ENCODE data around the gene KRTAP25-1. TPM values are rescaled to one million over a fixed set of nuclear protein-coding genes. Genes with fewer than 3 reads are reported as not detected.

Gene KRTAP25-1, protein sequence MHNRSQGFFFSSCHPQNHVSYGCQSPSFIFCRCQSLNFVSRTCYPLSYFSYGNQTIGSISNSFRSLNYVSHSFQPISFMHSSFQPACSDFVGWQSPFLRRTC
- not detected in 2 replicates for total RNA-seq

GRCh38 chr21:30289215-30289614 lies at the start of gene KRTAP25-1:
Gene KRTAP25-1 (minus strand): TSS chr21:30289514. CDS start chr21:30289490, 24 bp downstream.

GRCh38 chr21:30337276-30337744 lies 48.0 kb upstream of the KRTAP25-1 start, which contains the start of gene KRTAP27-1:
Gene KRTAP27-1 (minus strand): TSS chr21:30337694. CDS start chr21:30337668, 26 bp downstream.

GRCh38 chr21:30320215-30320614 lies 30.9 kb upstream of the KRTAP25-1 start, which contains the start of gene KRTAP26-1:
Gene KRTAP26-1 (minus strand): TSS chr21:30320315. CDS start chr21:30320035, 280 bp downstream.

DNA sequence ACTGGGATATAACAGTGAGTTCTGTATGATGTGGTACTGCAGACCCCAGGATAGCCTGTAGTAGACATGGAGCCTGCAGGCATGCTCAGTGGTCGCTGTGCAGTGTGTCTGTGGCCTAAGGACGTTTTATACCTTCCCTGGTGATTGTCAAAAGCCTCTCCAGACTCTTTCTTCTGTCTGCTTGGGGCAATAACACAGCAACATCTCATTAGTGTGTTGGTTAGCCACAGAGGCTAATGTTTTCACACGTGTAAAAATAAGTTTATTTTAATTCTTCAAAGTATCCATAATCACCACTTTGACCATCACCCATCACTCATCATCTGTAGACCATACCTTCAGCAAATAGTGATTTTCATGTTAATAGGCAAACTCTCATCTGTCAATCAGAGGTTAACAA lies 6.5 kb downstream of the KRTAP25-1 start, which contains the start of gene KRTAP24-1:
KRTAP24-1 (minus strand) TSS at position 101 of the 400 bp plus-strand sequence; CDS start at position 83, 18 bp downstream.

Other genes with a start within 250 kb of the KRTAP25-1 start
- gene CLDN17, start 122.7 kb downstream of the KRTAP25-1 start, total RNA-seq: not detected in 2 replicates
- gene CLDN8, start 73.4 kb downstream of the KRTAP25-1 start, total RNA-seq: not detected in 2 replicates
- gene KRTAP24-1, start 6.6 kb downstream of the KRTAP25-1 start, total RNA-seq: not detected in 2 replicates
- gene KRTAP26-1, start 30.8 kb upstream of the KRTAP25-1 start, total RNA-seq: not detected in 2 replicates
- gene KRTAP27-1, start 48.2 kb upstream of the KRTAP25-1 start, total RNA-seq: not detected in 2 replicates
- gene KRTAP23-1, start 59.1 kb upstream of the KRTAP25-1 start, total RNA-seq: not detected in 2 replicates
- not detected in 2 replicates for gene KRTAP13-2, start 82.8 kb upstream of the KRTAP25-1 start, total RNA-seq
- not detected in 2 replicates for gene KRTAP13-1, start 106.5 kb upstream of the KRTAP25-1 start, total RNA-seq
- gene KRTAP13-3, start 136.4 kb upstream of the KRTAP25-1 start, total RNA-seq: not detected in 2 replicates
- gene KRTAP13-4, start 140.7 kb upstream of the KRTAP25-1 start, total RNA-seq: not detected in 2 replicates
- not detected in 2 replicates for gene KRTAP15-1, start 150.8 kb upstream of the KRTAP25-1 start, total RNA-seq
- gene KRTAP19-1, start 190.9 kb upstream of the KRTAP25-1 start, total RNA-seq: not detected in 2 replicates
- gene KRTAP19-2, start 197.9 kb upstream of the KRTAP25-1 start, total RNA-seq: not detected in 2 replicates
- not detected in 2 replicates for gene KRTAP19-3, start 202.5 kb upstream of the KRTAP25-1 start, total RNA-seq
- not detected in 2 replicates for gene KRTAP19-4, start 207.7 kb upstream of the KRTAP25-1 start, total RNA-seq
- not detected in 2 replicates for gene KRTAP19-5, start 212.6 kb upstream of the KRTAP25-1 start, total RNA-seq